Testis (tissue), 2 donors: ENCODE data around the gene AQP6.
"Not testable (repeated sequence)": the region's sequence is repeated elsewhere in the genome, so short reads cannot be mapped to it uniquely, and the experiment has no call there.

ENCODE experiments used
- POLR2A ChIP-seq: fragments of 450-650 bp; IDR thresholded peaks from one replicate; pipeline ENCODE4 v1.6.1; 2017; ENCODE audit warnings: antibody characterized with exemption, mild to moderate bottlenecking, moderate library complexity
- TF ChIP-seq, protein P1 (sequence below), 3 experiments: fragments of 450-650 bp in 2 of 3; fragments of 200-600 bp in 1 of 3; sonication (generic) in 1 of 3; IDR thresholded peaks; one replicate each; pipeline ENCODE4 v1.5.1; 2016 to 2019; ENCODE audit warnings: antibody characterized with exemption in 3 of 3, mild to moderate bottlenecking in 2 of 3, moderate library complexity in 1 of 3

DNA sequence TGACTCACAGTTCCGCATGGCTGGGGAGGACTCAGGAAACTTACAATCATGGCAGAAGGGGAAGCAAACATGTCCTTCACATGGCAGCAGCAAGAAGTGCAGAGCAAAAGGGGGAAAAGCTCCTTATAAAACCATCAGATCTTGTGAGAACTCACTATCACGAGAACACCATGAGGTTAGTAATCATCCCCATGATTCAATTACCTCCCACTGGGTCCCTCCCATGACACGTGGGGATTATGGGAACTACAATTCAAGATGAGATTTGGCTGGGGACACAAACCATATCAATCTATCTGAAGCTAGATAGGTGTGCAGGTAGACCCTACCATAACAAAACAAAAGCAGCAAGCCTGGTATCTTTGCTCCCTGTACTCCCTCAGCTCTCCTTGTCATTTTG, 13.7 kb downstream of the AQP6 start:
- TF ChIP-seq POLR2A = not testable (repeated sequence)
- TF ChIP-seq, protein P1, sequence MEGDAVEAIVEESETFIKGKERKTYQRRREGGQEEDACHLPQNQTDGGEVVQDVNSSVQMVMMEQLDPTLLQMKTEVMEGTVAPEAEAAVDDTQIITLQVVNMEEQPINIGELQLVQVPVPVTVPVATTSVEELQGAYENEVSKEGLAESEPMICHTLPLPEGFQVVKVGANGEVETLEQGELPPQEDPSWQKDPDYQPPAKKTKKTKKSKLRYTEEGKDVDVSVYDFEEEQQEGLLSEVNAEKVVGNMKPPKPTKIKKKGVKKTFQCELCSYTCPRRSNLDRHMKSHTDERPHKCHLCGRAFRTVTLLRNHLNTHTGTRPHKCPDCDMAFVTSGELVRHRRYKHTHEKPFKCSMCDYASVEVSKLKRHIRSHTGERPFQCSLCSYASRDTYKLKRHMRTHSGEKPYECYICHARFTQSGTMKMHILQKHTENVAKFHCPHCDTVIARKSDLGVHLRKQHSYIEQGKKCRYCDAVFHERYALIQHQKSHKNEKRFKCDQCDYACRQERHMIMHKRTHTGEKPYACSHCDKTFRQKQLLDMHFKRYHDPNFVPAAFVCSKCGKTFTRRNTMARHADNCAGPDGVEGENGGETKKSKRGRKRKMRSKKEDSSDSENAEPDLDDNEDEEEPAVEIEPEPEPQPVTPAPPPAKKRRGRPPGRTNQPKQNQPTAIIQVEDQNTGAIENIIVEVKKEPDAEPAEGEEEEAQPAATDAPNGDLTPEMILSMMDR (IDR thresholded peaks at IDR 0.05) = not testable (repeated sequence)
